Measurements from ENCODE around the gene DLG1.

Gene DLG1

DNA sequence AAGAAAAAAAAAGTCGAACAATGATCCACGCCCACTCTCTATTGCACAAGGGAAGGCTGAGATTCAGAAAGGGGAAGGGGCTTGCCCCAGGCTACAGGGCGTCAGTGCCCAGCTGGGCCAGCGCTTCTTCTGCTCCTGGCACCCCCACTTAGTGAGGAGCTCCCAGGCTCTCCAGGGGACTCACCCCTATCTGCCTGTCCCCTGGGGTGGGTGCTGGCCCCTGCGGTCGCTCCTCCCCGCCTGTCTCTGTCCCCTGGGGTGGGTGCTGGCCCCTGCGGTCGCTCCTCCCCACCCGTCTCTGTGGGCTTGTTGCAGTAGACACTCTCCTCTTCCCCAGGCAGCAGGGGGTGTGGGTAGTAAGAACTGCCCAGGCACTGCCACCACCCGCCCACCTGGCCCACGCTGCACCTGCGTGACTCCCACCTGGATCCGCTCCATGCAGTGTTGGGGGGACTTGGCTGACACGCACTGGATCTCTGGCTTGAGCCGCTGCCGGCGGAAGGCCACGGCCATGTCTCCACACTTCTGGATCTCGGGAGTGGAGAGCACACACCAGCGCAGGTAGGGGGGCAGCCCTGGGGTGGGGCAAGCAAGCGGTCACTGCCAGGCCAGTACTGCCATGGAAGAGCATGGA is 283.4 kb downstream of the DLG1 start:
- DNase-seq (ENCODE audit: low read depth): no peak

DNA sequence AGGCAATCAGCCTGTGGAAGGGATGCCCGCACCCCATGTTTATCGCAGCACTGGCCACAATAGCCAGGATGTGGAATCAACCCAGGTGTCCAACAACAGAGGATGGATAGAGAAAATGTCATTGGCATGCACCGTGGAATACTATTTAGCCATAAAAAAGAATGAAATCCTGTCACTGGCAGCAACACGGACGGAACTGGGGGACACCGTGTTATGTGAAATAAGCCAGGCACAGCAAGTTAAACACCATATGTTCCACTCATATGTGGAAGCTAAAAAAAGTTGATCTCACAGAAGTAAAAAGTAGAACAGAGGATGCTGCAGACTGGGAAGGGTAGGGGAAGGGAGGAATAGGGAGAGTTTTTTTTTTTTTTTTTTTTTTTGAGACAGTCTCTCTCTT is 284.4 kb downstream of the DLG1 start:
- DNase-seq (ENCODE audit: low read depth): no peak

DNA sequence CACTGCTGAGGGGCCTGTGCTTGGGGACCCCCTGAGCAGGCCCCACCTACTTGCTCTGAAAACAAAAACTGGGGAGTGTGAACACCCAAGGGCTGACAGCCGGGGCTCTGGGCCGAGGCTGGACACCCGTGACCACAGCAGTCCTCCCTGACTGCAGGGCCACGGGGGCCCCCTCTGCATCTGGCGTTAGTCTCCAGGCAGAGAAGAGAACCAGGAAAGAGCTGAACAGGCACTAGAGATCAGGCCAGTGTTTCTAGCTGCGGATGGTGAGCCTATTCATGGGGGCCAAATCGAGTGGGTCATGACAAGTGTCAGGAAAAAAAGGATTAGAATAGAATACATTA is 285.9 kb downstream of the DLG1 start:
- DNase-seq (ENCODE audit: low read depth): no peak

DNA sequence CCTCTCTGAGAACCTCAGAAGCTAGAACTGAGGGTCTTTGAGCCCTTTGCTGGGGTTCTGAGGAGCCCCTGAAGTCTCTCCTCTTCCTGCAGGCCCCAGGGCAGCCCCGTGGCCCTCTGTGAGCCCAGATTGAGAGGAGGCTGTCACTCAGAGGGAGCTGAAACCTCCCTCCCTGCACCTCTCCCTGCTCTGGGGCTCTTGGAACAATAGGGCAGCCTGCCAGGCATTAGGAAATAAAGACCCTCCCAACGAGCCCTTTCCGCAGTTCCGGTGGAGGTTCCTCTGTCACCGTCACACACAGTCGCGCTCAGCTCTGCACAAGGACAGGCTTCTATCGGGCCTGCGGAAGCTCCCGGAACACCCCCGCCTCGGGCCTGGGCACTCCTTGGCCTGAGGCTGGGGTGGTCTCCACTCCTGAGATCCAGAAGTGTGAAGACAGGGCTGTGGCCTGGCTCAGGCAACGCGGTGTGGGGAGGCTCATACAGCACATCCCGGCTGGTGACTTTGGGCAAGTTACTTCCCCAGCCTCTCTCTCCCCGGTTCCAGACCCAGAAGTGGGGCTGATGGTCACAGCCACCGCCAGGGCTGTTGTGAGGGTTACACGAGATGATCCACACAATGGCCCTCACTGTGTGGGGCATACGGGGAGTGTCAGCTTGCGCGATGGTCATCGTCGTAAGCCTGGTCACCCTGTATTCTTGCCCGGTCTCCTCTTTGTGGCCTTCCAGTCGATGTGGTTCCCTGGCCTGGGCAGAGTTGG is 286.5 kb downstream of the DLG1 start:
- DNase-seq (ENCODE audit: low read depth): no peak

DNA sequence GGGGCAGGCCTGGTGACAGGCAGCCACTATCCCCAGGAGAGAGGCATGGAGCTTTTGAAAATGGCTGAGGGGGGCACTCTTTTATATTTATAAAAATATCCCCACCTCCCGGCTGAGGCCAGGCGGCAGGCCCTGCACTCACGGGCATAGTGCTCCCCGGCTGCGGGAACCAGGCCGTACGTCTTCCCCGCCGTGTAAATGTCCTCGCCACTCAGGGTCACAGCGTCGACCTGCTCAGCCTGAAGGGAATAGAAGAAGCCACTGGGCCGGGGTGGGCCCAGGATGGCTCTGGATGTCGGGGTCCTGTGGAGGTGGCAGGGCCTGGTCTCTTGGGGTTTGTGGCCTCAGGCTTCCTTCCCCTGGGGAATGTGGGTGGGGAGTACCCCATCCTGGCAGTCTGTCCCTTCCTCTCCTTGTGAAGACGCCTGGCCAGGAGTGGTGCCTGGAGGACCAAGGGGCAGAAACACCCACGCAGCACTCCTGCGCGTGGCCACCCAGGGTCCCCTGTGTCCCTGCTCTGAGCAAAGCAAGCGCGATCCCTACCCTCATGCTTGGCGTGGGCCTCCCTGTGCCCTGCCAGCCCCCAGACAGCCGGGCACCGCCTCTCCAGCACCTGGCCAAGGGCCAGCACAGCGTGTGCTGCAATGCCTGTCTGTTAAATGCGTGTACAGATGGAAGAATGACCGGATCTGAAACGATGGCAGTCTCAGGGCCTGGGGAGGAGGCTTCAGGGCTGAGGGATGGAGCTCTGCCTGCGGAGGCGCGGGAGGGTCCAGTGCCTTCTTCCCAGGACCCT is 287.7 kb downstream of the DLG1 start:
- no peak for DNase-seq (ENCODE audit: low read depth)

DNA sequence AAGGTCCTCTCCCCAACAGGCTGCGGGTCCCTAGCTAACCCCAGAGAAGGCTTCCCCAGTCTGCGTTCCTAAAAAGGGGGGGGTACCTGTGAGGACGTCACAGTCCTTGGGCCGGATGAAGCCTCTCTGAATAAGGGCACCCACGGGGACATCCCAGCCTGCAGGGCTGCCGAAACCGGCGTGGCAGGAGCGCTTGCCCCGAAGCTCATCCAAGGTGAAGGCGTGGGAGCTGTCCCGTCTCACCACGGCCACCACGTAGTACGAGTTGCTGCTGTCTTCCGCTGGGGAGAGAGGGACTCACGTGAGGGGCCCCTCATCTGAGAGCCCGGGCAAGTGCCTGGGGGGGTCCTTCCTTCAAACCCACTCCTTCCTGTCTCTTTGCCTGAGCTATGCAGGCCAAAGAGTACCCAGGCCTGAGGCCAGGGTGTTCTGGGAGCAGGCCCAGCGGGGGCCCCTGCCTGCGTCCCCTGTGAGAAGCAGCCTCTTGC is 288.8 kb downstream of the DLG1 start:
- DNase-seq (ENCODE audit: low read depth): no peak

DNA sequence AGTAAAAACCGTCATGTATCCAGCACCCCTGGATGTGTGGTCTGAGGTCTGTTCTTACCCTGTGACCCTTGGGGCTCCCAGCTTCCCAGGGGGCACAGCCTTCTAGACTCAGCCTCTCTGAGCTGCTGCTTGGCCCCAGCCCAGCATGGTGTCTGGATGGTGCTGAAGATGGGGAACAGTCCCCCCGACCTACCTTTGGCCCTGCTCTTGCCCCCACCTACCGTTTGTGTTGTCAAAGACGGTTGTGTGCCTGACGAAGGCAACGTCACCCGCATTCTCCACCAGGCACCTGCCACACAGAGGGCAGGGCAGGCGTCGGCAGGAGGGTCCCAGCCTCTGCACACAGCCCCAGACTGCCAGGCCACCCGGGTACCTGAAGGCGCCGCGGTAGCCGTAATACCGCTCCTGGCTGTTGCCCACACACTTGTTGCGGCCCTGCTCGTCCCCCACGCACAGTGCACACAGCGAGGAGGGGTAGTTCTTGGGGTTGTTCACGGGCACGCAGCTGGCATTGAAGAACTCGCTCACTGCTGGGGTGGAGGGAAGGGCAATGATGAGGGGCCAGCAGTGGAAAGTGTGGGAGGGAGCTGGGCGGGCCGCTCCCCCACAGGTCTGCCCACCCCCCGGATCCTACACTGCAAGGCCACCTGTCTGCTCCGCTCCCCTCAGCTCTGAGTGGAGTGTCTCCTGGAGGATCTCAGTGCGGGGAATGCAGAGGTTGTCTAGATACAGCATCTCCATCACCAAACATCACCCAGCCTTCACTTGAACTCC is 289.8 kb downstream of the DLG1 start:
- DNase-seq (ENCODE audit: low read depth): no peak

DNA sequence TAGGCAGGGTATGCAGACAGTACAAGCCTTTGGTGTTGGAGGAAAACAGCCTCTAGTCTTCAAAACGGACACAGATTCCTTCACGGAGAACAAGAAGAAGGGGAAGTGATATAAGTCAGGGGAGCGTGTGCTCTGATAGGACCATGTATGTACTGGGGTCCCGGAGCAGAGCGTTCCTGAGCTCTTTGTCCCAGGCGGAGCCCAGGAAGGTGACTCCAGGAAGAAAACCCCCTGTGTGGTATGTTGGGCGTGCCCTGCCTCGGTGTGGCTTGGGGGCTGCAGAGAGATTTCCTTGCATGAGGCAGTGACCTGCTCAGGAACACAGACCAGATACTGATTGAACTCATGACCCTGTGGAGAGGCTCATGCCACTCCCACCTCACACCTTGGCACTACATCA is 290.5 kb downstream of the DLG1 start:
- DNase-seq (ENCODE audit: low read depth): no peak

DNA sequence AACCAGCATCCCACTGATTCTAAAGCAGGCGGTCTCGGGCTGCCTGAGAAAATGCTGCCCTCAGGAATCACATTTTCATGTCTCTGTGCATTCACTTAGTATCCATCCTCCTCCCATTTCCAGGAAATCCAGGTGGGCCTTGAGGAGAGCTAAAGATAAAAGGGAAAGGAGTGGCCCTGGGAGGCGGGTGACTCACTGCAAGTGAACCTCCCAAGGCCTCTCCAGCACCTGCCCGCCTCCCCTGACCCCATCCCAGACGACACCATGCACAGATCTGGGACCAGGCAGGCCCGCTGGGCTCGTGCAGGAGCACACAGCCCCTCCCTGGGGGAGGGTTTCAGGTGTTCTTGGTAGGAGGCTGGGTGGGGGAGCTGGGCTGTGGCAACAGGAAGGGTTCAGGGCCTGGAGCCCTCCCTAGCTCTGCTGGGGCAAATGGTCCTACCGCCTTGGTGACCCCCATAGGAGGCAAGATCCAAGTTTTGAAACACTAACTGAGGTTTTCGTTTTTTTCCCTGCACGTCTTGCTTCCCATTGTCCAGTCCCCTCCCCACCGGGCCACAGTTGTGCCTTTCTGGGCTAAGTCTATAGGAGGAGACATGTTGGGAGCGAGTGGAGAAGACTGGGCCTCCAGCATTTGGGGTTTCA is 291.0 kb downstream of the DLG1 start:
- DNase-seq (ENCODE audit: low read depth): no peak

DNA sequence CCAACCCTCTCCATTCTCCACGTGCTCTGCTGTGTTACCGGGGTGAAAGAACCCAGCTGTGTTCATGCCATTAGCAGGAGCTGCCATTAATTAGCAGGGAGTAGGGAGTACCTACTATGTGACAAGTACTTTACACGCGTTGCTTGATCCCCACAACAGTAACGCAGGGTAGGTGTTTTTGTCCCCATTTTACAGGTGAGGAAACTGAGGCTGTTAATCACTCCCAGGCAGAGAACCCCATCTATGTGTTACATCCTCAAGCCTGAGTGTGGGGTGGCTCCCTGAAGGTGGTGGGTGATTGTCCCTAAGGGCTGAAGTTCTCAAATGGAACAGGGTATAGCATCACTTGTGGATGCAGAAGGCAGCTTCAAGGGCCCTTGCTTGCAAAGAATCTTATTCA is 291.6 kb downstream of the DLG1 start:
- DNase-seq (ENCODE audit: low read depth): no peak

DNA sequence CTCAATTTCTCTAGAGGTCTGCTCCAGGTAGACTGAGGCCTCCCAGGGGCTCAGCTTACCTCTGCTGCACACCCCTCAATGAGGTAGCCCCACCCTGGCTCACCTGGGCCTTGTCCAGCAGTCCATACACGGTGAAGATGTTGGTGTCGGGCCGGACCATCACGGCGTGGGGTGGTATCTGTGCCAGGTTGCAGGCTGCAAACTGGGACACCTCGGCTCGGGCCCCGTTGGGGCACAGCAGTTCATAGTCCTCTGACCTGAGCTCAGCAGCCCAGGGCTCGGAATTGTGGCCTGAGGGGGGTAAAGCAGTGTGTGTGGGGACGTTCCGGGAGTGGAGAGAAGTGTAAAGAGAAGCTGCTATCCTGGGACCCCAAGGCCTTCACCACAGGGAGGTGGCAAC is 292.0 kb downstream of the DLG1 start:
- no peak for DNase-seq (ENCODE audit: low read depth)

DNA sequence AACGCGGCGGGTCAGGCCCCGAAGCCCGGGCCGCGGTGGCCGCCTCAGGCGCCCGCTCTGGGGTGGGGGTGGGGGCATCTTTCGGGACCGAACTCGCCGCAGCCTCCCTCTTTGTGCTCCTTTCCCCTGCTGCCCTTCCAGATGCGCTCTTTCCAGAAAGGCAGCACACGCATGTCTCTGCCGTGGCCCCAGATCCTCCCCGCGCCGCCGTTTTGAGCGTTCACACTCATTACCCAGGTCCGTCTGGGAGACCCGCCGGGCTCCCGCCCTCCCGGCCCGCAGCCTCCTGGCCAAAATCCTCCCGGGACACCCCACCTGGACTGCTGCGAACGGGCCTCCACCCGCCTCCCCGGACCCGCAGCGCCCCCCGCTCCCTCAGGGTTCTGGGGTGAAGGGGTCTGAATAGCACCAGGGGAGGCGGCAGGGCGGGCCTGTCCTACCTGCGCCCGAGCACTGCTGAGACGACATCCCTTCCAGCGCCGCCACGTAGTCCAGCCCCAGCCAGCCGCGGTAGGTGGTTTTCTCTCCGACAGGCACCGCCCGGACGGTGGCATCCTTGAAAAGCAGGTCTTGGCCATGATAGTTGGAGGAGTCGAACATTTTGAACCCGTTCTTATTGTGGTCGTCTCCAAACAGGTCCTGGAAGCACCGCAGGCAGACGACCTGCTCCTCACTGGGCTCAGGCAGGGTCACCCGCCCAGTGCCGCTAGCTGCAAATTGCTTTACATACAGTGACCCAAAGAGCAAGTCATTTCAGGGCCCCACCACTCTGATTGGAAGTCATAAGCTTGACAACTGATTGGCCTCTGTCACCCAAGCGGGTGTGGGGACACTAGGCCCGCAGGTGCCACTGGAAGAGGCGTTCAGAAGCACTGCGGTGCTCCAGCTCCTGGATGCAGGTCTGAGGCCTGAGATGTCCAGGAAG is 294.7 kb downstream of the DLG1 start:
- DNase-seq (ENCODE audit: low read depth): no peak

DNA sequence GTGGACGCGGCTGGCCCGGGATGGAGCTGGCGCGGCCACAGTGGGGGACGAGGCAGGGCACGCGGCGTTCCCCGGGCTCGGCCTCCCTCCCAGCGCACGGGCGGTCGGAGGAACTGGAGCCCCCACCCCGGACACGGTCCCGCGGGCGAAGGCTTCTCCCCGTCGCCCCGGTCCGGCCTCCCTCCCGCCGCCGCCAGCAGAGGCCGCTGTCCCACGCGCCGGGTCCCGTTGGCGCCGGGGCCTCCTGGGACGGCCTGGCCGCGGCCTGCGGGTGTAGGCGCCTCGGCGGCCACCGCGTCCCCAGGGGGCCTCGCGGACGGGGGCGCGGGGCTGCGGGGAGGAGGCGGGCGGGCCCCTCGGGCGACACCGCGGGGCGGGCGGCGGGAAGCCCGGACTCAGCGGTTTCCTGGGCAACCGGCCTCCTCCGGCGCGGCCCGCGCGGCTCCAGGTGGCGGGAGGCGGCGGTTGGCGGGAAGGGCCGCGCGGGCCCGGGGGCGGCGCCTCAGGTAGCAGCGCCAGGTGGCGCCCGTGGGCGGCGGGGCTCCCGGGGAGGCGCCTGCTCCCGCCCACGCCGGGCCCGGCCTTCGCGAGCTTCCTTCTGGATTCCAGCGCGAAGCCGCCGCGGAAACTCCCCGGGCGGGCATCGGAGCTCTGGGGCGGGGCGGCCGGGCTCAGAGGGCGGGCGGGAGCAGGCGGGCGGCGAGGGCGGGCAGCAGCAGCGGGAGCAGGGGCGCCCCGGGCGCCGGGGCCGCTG is 295.5 kb downstream of the DLG1 start:
- DNase-seq (ENCODE audit: low read depth): peak; percentile 78

DNA sequence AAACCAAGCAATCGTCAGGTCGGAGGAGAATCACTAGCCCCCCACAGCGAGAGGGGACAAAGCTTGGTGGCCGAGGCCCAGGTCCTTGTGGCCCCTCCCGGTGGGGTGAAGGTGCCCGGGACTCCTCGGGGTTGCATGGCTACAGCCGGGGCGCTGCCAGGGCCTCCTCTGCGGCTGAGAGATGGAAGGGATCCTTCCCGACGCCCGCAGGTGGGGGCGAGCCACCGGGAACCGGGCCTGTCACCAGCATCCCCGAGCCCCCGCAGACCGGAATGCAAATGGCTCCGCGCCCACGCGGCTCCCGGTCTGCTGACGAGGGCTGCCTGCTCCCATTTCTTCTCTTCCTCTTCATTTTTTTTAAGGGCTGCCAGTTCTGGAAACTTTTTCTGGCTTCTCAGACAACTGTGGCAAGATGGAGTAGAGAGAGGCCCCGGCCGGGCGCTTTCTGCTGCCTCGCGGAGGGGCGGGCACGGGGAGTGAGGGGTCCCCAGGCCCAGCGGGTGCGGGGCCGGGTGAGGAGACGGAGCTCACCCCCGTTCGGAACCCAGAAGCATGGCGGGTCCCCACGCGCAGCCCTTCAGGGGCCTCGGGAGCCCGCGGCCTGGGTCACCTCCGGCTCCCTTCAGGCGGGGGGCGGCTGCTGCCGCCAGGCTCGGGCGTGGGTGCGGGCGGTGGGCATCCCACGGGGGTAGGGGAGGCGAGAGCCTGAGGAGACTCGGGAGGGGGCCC is 296.3 kb downstream of the DLG1 start:
- DNase-seq (ENCODE audit: low read depth): no peak

DNA sequence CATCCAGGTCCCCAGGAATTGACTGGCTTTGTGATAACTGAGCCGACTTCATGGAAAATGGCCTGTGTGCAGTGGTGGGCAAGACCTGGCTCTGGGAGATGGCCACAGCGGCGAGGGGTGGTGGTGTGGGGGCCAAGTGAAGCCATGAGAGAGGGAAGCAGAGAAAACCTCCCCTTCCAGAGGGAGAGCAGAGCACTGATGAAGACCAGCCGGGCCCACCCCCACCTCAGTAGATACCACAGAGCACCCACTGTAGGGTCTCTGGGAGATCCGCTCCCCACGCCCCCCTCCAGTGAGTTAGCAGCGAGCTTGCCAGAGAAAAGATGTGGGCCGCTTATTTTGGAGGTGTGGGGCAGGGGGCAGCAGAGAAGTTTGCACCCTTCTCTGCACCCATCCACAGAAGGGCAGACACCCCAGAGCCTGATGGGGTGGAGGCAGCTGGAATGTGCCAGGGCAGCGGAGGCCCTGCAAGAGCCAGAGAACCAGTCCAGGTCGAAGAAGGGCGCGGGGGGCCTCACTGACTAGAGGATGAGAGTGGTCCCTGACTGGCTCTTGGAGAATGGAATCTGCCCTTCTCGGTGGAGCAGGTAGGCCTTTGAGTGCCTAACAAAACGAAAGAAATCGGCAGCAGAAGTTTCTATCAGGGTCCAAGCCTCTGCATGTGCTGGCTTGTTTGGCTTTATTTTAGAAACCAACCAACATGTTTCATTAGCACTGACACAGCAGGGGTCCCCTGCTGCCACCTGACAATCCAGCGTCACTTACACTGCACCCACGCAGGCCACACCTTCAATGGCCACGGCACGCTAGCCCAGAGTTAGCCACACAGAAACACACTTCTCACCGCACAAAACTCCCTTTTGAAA is 297.1 kb downstream of the DLG1 start:
- DNase-seq (ENCODE audit: low read depth): no peak

DNA sequence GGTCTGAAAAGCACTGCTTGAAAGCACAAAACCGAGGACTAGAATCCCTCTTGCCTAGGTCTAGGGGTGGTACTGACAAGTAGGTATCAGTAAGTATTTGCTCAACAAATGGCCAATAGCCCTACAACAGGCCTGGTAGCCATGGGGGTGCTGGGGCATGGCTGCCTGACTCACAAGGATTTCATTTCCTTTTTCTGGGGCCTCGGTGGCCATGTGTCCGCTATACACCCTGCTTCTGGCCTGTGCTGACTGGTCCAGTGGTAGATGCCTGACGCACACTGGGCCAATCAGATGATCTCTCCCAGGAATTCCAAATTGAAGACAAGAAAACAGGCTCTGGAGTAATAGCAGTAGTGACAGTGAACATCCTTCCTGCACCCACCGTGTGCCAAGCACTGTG is 298.2 kb downstream of the DLG1 start:
- DNase-seq (ENCODE audit: low read depth): no peak

DNA sequence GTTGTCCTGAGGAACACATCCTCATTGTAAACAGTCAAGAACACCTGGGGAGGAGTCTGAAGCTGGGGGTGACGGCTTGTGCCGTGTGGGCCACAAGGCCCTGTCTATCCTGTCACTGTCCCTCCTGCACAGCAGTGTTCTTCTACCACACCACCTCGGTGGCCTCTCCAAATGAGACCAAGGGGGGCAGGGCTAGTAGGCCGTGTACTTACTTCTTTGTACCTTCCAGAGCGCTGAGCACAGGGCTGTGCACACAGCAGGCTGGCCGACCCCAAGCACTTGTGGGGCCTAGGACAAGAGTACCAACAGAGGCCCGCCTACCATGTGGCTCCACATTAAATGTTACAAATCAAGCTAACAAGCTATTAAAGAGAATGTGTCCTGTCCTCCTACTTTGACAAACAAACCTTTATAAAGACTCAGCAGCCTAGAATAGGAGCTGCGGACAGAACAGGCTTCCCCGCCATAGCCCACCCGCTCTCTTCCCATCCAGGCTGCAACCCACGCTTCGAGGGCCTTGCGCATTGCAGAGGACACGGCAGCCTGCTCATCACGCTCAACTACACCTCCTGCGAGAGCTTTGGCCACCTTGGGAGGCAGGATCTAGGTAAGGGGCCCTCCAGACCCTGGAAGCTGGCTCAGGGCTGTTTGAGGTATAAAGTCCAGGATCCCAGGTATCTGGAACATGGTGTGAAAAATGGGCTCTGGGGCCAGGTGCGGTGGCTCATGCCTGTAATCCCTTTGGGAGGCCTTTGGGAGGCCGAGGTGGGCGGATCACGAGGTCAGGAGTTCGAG is 299.2 kb downstream of the DLG1 start:
- DNase-seq (ENCODE audit: low read depth): no peak

Measured in T-helper 22 cell (primary cell).